ENCODE data around the gene CLIP2. TPM values are rescaled to one million over a fixed set of nuclear protein-coding genes. Genes with fewer than 3 reads are reported as not detected.

Gene CLIP2
- total RNA-seq, 1 experiment from 2014 or later, result 26.2 TPM

- intact Hi-C loops (cut with micrococcal nuclease), result no loop called here
- no peaks in the 10 kb centered on the region for H3K36me3 ChIP-seq (ENCODE audit: low read depth, low read length)
- TSS peak; percentile 68 for BruUV-seq (replicated peaks)
- H3F3A ChIP-seq (ENCODE audit: low read length, unreplicated experiment), result peaks cover 5% of the 10 kb centered on the region
- H3K27me3 ChIP-seq (ENCODE audit: low read length), result no peaks in the 10 kb centered on the region
- CTCF ChIA-PET, result no interaction called here
- peak overlapping the region; percentile 100 for H3K27ac ChIP-seq (ENCODE audit: low read length)
- peak overlapping the region; percentile 87 for H3K9ac ChIP-seq (ENCODE audit: low read length)
- no peaks in the 10 kb centered on the region for H3K9me3 ChIP-seq (ENCODE audit: low read length)
- H3K4me2 ChIP-seq (ENCODE audit: low read length), result peak overlapping the region; percentile 32
- no peak for TF ChIP-seq EZH2phosphoT487 (IDR thresholded peaks at IDR 0.05; ENCODE audit: borderline replicate concordance, low read length)
- TF ChIP-seq, protein P1, sequence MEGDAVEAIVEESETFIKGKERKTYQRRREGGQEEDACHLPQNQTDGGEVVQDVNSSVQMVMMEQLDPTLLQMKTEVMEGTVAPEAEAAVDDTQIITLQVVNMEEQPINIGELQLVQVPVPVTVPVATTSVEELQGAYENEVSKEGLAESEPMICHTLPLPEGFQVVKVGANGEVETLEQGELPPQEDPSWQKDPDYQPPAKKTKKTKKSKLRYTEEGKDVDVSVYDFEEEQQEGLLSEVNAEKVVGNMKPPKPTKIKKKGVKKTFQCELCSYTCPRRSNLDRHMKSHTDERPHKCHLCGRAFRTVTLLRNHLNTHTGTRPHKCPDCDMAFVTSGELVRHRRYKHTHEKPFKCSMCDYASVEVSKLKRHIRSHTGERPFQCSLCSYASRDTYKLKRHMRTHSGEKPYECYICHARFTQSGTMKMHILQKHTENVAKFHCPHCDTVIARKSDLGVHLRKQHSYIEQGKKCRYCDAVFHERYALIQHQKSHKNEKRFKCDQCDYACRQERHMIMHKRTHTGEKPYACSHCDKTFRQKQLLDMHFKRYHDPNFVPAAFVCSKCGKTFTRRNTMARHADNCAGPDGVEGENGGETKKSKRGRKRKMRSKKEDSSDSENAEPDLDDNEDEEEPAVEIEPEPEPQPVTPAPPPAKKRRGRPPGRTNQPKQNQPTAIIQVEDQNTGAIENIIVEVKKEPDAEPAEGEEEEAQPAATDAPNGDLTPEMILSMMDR (conservative IDR thresholded peaks at IDR 0.05; ENCODE audit: low read depth, low read length), result no peak
- POLR2A ChIA-PET (ENCODE audit: unreplicated experiment), result no interaction called here
- no peaks in the 10 kb centered on the region for H4K20me1 ChIP-seq (ENCODE audit: low read length)
- no peaks in the 10 kb centered on the region for H3K9me2 ChIP-seq (replicated peaks; ENCODE audit: low read length)
- ATAC-seq (0 out of 2 replicates have a peak, but pooled peaks have one; percentile 4), DNase-seq (no peak)
- peak overlapping the region; percentile 64; the same call in 1 of the 2 replicates for H2AFZ ChIP-seq (ENCODE audit: low read length)
- peak overlapping the region; percentile 68; the same call in 1 of the 2 replicates for H3K4me3 ChIP-seq (ENCODE audit: low read length)
- H3K4me1 ChIP-seq (ENCODE audit: insufficient read depth, low read length), result peaks cover 22% of the 10 kb centered on the region
- peaks cover 38% of the 10 kb centered on the region for H3K79me2 ChIP-seq (ENCODE audit: low read length)
Measured at GRCh38 chr7:74452748-74453321, 163.6 kb downstream of the CLIP2 start.

DNA sequence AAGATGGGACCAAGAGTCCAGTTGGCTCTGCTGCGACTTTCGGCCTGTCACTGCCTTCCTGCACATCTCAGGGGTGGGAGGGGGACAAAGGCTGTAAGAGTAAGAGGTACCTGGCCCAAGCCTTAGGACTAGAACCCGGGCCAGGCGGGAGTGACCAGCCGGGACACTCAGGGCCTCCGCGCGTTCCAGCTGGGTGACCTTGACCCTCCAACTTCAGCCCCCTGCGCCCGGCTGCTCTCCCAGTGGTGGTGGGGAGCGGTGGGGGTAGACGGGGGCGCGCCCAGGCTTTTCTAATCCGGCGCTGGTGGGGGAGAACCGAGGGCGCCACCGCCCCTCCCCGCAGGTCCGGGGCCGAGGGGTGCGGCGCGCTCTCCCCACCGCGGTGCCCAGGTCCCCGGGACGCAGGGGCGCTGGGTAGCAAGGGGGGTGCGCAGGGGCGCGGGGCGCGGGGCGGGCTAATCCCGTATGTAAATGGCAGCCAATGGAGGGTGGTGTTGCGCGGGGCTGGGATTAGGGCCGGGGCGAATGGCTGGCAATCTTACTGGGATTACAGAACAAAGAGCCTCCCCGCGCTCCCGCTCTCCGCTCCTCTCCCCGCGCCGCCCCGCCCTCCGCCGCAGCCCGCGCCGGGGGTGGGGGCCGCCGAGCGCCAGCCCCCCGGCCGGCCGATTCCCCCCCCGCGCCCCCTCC lies 164.3 kb downstream of the CLIP2 start, which contains the start of gene GTF2IRD1:
Gene GTF2IRD1, plus strand, starts transcription at position 585 of the 690 bp plus-strand sequence. CDS start 54,175 bp downstream, outside the sequence.
- no peaks in the 10 kb centered on the region for H3K27me3 ChIP-seq (ENCODE audit: low read length)
- peak within 1 kb of the TSS; percentile 100 for H3K27ac ChIP-seq (ENCODE audit: low read length)
- TF ChIP-seq, protein P1 (conservative IDR thresholded peaks at IDR 0.05; ENCODE audit: low read depth, low read length), result no peak
- TF ChIP-seq EZH2 (IDR thresholded peaks at IDR 0.05; ENCODE audit: low read length, unreplicated experiment), result no peak
- no peak for TF ChIP-seq EZH2phosphoT487 (IDR thresholded peaks at IDR 0.05; ENCODE audit: borderline replicate concordance, low read length)
- H3K9me2 ChIP-seq (replicated peaks; ENCODE audit: low read length), result no peaks in the 10 kb centered on the region
- CTCF ChIA-PET, result no interaction called here
- no TSS peak for BruUV-seq (replicated peaks)
- peak within 1 kb of the TSS; percentile 87 for H3K9ac ChIP-seq (ENCODE audit: low read length)
- H2AFZ ChIP-seq (ENCODE audit: low read length), result peak within 1 kb of the TSS; percentile 77
- H3K4me2 ChIP-seq (ENCODE audit: low read length), result peak within 1 kb of the TSS; percentile 97
- peak within 1 kb of the TSS; percentile 79 for H3K4me3 ChIP-seq (ENCODE audit: low read length)
- peaks cover 22% of the 10 kb centered on the region for H3K4me1 ChIP-seq (ENCODE audit: insufficient read depth, low read length)
- ATAC-seq (peak; percentile 40), DNase-seq (peak; percentile 55)
- intact Hi-C loops (cut with micrococcal nuclease), result no loop called here
- POLR2A ChIA-PET (ENCODE audit: unreplicated experiment), result no interaction called here
- no peaks in the 10 kb centered on the region for H4K20me1 ChIP-seq (ENCODE audit: low read length)
- no peaks in the 10 kb centered on the region for H3K36me3 ChIP-seq (ENCODE audit: low read depth, low read length)
- peaks cover 44% of the 10 kb centered on the region for H3K79me2 ChIP-seq (ENCODE audit: low read length)
- peaks cover 5% of the 10 kb centered on the region for H3F3A ChIP-seq (ENCODE audit: low read length, unreplicated experiment)
- H3K9me3 ChIP-seq (ENCODE audit: low read length), result no peaks in the 10 kb centered on the region

All from PC-3 (cell line).